GM23248 (cell line): Measurements from ENCODE around the gene ZNF277.

Source experiments
- EZH2 ChIP-seq: fragments of 200-600 bp; sonication (generic); IDR thresholded peaks from 2 replicates; pipeline ENCODE4 v1.6.1; 2018; ENCODE audit warnings: antibody characterized with exemption, mild to moderate bottlenecking; ENCODE audit not compliant: insufficient read depth, poor library complexity, severe bottlenecking
- EZH2phosphoT487 ChIP-seq: fragments of 200-600 bp; sonication (generic); IDR thresholded peaks from 2 replicates; pipeline ENCODE4 v1.6.1; 2018; ENCODE audit warnings: antibody characterized with exemption, moderate library complexity, mild to moderate bottlenecking, low read depth; ENCODE audit not compliant: insufficient read depth

- TF ChIP-seq EZH2 (no peak), EZH2phosphoT487 (no peak)
Observed at GRCh38 chr7:112162784-112163506, 43.5 kb upstream of the ZNF277 start.
